HepG2 (cell line): ENCODE data around the gene ANKRD52. TPM values are rescaled to one million over a fixed set of nuclear protein-coding genes. Genes with fewer than 3 reads are reported as not detected.

ENCODE experiments used
- MIER2 ChIP-seq: IDR thresholded peaks from 2 replicates; pipeline ENCODE4 v1.6.1; 2016; ENCODE audit warnings: missing biosample characterization, missing genetic modification reagents
- MTA3 ChIP-seq: sonication (generic); formaldehyde crosslinking; IDR thresholded peaks from 2 replicates; pipeline ENCODE4 v1.4.0; 2020; ENCODE audit warnings: missing genetic modification reagents
- NFE2L1 ChIP-seq: sonication (generic); formaldehyde crosslinking; IDR thresholded peaks from 2 replicates; pipeline ENCODE4 v1.4.0; 2020; ENCODE audit warnings: missing genetic modification reagents, mild to moderate bottlenecking, borderline replicate concordance
- THAP11 ChIP-seq: IDR thresholded peaks from 2 replicates; pipeline ENCODE4 v1.6.1; 2016; ENCODE audit warnings: missing biosample characterization, missing genetic modification reagents
- TSC22D2 ChIP-seq: sonication (generic); formaldehyde crosslinking; IDR thresholded peaks from 2 replicates; pipeline ENCODE4 v1.5.1; 2020; ENCODE audit warnings: missing genetic modification reagents, mild to moderate bottlenecking, borderline replicate concordance
- ZNF232 ChIP-seq: sonication (generic); formaldehyde crosslinking; IDR thresholded peaks from 2 replicates; pipeline ENCODE4 v1.4.0; 2020; ENCODE audit warnings: missing genetic modification reagents, borderline replicate concordance
- ZNF839 ChIP-seq: sonication (generic); formaldehyde crosslinking; IDR thresholded peaks from 2 replicates; pipeline ENCODE4 v1.4.0; 2020; ENCODE audit warnings: missing genetic modification reagents, mild to moderate bottlenecking, borderline replicate concordance
- ZSCAN29 ChIP-seq: sonication (generic); formaldehyde crosslinking; conservative IDR thresholded peaks from 2 replicates; pipeline ENCODE4 v1.4.0; 2020; ENCODE audit warnings: mild to moderate bottlenecking, missing genetic modification reagents
- polyA plus RNA-seq, 8 experiments: library from polyadenylated mRNA; depleted of rRNA in 3 of 8; stranded (reverse) in 7 of 8; unstranded in 1 of 8; fragments of >200 nt; fragmentation: Illumina TruSeq in 4 of 8; extraction: Trizol in 4 of 8; gene quantifications; 2 replicates each; pipeline versions ENCODE4 v1.2.1 to v1.2.3, GENCODE V29; 2011 to 2016; ENCODE audit warnings: low read depth in 4 of 8, missing spikeins in 1 of 8, mixed read lengths in 1 of 8; ENCODE audit not compliant: insufficient read depth in 1 of 8
- total RNA-seq, 5 experiments: library from RNA; depleted of rRNA; stranded (reverse); fragments of >200 nt; fragmentation: Illumina TruSeq; extraction: Trizol; gene quantifications; 2 replicates each; pipeline ENCODE4 v1.2.3, GENCODE V29; 2016; ENCODE audit warnings: low read depth in 1 of 5
- TF ChIP-seq, protein P1 (sequence below): sonication (generic); formaldehyde crosslinking; IDR thresholded peaks from one replicate; pipeline ENCODE4 v1.5.1; 2020; ENCODE audit warnings: mild to moderate bottlenecking, missing genetic modification reagents; ENCODE audit errors: not compliant biosample characterization
- TF ChIP-seq, protein P2 (sequence below): sonication (generic); formaldehyde crosslinking; IDR thresholded peaks from 2 replicates; pipeline ENCODE4 v1.5.0; 2020; ENCODE audit warnings: mild to moderate bottlenecking, missing genetic modification reagents, borderline replicate concordance
- TF ChIP-seq, protein P3 (sequence below): sonication (generic); formaldehyde crosslinking; IDR thresholded peaks from 2 replicates; pipeline ENCODE4 v1.4.0; 2020; ENCODE audit warnings: missing genetic modification reagents

Gene ANKRD52
- total and polyA plus RNA-seq, 2 of the 13 experiments (the other 11 are each of a cell fraction or from before 2014, with no cell fraction given), result 7.8 to 9.2 TPM

GRCh38 chr12:56221757-56222530 lies 36.2 kb downstream of the ANKRD52 start, which contains the start of gene RNF41 (continued):
- no peak for TF ChIP-seq MTA3 (CRISPR knock-in tag)
- TF ChIP-seq, protein P1, sequence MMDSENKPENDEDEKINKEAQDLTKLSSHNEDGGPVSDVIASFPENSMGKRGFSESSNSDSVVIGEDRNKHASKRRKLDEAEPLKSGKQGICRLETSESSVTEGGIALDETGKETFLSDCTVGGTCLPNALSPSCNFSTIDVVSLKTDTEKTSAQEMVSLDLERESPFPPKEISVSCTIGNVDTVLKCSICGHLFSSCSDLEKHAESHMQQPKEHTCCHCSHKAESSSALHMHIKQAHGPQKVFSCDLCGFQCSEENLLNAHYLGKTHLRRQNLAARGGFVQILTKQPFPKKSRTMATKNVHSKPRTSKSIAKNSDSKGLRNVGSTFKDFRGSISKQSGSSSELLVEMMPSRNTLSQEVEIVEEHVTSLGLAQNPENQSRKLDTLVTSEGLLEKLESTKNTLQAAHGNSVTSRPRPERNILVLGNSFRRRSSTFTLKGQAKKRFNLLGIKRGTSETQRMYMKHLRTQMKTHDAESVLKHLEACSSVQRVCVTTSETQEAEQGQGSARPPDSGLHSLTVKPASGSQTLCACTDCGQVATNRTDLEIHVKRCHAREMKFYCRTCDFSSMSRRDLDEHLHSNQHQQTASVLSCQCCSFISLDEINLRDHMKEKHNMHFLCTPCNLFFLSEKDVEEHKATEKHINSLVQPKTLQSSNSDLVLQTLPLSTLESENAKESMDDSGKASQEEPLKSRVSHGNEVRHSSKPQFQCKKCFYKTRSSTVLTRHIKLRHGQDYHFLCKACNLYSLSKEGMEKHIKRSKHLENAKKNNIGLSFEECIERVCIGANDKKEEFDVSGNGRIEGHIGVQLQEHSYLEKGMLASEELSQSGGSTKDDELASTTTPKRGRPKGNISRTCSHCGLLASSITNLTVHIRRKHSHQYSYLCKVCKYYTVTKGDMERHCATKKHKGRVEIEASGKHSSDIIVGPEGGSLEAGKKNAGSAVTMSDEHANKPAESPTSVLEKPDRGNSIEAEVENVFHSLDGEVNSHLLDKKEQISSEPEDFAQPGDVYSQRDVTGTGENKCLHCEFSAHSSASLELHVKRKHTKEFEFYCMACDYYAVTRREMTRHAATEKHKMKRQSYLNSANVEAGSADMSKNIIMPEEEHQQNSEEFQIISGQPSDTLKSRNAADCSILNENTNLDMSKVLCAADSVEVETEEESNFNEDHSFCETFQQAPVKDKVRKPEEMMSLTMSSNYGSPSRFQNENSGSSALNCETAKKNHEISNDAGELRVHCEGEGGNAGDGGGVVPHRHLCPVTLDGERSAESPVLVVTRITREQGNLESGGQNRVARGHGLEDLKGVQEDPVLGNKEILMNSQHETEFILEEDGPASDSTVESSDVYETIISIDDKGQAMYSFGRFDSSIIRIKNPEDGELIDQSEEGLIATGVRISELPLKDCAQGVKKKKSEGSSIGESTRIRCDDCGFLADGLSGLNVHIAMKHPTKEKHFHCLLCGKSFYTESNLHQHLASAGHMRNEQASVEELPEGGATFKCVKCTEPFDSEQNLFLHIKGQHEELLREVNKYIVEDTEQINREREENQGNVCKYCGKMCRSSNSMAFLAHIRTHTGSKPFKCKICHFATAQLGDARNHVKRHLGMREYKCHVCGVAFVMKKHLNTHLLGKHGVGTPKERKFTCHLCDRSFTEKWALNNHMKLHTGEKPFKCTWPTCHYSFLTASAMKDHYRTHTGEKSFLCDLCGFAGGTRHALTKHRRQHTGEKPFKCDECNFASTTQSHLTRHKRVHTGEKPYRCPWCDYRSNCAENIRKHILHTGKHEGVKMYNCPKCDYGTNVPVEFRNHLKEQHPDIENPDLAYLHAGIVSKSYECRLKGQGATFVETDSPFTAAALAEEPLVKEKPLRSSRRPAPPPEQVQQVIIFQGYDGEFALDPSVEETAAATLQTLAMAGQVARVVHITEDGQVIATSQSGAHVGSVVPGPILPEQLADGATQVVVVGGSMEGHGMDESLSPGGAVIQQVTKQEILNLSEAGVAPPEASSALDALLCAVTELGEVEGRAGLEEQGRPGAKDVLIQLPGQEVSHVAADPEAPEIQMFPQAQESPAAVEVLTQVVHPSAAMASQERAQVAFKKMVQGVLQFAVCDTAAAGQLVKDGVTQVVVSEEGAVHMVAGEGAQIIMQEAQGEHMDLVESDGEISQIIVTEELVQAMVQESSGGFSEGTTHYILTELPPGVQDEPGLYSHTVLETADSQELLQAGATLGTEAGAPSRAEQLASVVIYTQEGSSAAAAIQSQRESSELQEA (CRISPR knock-in tag), result peak; percentile 67
- peak; percentile 68 for TF ChIP-seq ZNF232 (CRISPR knock-in tag)
- peak; percentile 99 for TF ChIP-seq ZSCAN29 (CRISPR knock-in tag)
- peak; percentile 81 for TF ChIP-seq THAP11
- peak; percentile 31; the same call in 1 of the 2 replicates for TF ChIP-seq MIER2 (CRISPR knock-in tag)
- TF ChIP-seq, protein P2, sequence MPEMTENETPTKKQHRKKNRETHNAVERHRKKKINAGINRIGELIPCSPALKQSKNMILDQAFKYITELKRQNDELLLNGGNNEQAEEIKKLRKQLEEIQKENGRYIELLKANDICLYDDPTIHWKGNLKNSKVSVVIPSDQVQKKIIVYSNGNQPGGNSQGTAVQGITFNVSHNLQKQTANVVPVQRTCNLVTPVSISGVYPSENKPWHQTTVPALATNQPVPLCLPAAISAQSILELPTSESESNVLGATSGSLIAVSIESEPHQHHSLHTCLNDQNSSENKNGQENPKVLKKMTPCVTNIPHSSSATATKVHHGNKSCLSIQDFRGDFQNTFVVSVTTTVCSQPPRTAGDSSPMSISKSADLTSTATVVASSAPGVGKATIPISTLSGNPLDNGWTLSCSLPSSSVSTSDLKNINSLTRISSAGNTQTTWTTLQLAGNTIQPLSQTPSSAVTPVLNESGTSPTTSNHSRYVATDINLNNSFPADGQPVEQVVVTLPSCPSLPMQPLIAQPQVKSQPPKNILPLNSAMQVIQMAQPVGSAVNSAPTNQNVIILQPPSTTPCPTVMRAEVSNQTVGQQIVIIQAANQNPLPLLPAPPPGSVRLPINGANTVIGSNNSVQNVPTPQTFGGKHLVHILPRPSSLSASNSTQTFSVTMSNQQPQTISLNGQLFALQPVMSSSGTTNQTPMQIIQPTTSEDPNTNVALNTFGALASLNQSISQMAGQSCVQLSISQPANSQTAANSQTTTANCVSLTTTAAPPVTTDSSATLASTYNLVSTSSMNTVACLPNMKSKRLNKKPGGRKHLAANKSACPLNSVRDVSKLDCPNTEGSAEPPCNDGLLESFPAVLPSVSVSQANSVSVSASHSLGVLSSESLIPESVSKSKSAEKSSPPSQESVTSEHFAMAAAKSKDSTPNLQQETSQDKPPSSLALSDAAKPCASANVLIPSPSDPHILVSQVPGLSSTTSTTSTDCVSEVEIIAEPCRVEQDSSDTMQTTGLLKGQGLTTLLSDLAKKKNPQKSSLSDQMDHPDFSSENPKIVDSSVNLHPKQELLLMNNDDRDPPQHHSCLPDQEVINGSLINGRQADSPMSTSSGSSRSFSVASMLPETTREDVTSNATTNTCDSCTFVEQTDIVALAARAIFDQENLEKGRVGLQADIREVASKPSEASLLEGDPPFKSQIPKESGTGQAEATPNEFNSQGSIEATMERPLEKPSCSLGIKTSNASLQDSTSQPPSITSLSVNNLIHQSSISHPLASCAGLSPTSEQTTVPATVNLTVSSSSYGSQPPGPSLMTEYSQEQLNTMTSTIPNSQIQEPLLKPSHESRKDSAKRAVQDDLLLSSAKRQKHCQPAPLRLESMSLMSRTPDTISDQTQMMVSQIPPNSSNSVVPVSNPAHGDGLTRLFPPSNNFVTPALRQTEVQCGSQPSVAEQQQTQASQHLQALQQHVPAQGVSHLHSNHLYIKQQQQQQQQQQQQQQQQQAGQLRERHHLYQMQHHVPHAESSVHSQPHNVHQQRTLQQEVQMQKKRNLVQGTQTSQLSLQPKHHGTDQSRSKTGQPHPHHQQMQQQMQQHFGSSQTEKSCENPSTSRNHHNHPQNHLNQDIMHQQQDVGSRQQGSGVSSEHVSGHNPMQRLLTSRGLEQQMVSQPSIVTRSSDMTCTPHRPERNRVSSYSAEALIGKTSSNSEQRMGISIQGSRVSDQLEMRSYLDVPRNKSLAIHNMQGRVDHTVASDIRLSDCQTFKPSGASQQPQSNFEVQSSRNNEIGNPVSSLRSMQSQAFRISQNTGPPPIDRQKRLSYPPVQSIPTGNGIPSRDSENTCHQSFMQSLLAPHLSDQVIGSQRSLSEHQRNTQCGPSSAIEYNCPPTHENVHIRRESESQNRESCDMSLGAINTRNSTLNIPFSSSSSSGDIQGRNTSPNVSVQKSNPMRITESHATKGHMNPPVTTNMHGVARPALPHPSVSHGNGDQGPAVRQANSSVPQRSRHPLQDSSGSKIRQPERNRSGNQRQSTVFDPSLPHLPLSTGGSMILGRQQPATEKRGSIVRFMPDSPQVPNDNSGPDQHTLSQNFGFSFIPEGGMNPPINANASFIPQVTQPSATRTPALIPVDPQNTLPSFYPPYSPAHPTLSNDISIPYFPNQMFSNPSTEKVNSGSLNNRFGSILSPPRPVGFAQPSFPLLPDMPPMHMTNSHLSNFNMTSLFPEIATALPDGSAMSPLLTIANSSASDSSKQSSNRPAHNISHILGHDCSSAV (CRISPR knock-in tag), result no peak
- TF ChIP-seq TSC22D2 (CRISPR knock-in tag), result no peak; the same call in 1 of the 2 replicates
- no peak for TF ChIP-seq NFE2L1 (CRISPR knock-in tag)
- TF ChIP-seq, protein P3, sequence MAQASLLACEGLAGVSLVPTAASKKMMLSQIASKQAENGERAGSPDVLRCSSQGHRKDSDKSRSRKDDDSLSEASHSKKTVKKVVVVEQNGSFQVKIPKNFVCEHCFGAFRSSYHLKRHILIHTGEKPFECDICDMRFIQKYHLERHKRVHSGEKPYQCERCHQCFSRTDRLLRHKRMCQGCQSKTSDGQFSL (CRISPR knock-in tag), result no peak
- peak; percentile 41; the same call in 1 of the 2 replicates for TF ChIP-seq ZNF839 (CRISPR knock-in tag)
